ENCODE measurements around the gene AAK1.
"Not testable (repeated sequence)": the region's sequence is repeated elsewhere in the genome, so short reads cannot be mapped to it uniquely, and the experiment has no call there.

AAK1 gene

DNA sequence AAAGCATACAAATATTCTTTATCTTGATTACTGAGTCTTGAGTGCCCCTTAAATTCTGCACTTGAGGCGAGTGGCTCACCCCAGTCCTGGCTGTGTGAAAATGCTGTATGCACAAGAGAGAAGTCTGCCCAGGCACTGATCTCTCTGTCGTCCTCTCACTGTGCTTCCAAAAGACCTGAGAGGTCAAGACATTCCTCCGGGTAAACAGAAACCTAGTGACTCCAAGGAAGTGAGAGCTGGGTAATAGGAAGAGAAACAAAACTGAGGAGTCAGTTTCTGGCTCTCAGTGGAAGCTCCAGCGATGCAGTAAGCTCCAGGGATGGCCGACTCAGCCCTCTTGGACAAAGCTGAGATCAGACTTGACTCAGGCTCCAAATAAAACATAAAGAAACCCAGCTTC, 70.9 kb downstream of the AAK1 start:
- no peak for DNase-seq (ENCODE audit: low spot score)

GRCh38 chr2:69571189-69571588, 72.3 kb downstream of the AAK1 start:
- DNase-seq (ENCODE audit: low spot score) = no peak

GRCh38 chr2:69570474-69570873, 73.1 kb downstream of the AAK1 start:
- DNase-seq (ENCODE audit: low spot score) = no peak

DNA sequence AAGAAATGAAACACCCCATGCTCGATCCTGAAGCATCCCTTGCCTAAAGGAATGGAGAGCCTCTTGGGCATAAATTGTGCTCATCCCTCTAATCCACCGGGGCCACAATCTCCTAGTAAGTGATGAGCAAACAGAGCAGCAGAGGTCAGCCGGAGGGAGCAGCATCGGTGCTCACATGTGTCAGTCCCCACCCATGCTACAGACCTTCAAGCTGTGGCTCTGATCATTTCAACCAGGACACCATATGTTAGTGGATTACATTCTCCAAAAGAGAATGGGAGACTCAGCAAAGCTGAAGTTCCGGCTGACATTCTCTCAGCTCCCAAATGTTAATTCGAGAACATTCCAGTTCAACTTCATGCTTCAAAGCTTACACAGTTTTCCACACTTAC, 75.6 kb downstream of the AAK1 start:
- no peak for DNase-seq (ENCODE audit: low spot score)

- DNase-seq (ENCODE audit: low spot score) = no peak
Observed at GRCh38 chr2:69567157-69567908, 76.2 kb downstream of the AAK1 start.

DNA sequence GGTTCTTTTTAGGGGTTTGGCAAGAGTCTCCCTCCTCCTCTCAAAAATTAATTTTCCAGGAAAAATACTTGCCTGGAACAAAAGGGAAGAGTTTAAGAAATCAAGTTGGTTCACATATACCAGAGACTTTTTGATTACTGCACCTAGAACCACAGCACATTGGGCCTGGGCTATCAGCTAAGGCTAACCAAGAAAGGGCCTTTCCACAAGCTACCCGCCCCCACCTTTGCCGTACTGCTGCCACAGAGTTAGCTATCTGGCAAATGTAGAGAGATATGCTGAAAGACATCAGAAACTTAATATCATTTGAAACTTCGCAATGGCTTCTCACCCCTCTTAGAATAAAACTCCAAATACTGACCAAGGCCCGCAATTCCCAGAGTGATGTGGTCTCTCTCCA, 76.9 kb downstream of the AAK1 start:
- no peak for DNase-seq (ENCODE audit: low spot score)

GRCh38 chr2:69565431-69565839, 78.1 kb downstream of the AAK1 start:
- DNase-seq (ENCODE audit: low spot score) = peak; percentile 83

- DNase-seq (ENCODE audit: low spot score) = no peak
Observed at GRCh38 chr2:69564604-69565003, 78.9 kb downstream of the AAK1 start.

- DNase-seq (ENCODE audit: low spot score) = no peak
Observed at GRCh38 chr2:69563021-69563420, 80.5 kb downstream of the AAK1 start.

- DNase-seq (ENCODE audit: low spot score) = no peak
Observed at GRCh38 chr2:69561101-69561500, 82.4 kb downstream of the AAK1 start.

DNA sequence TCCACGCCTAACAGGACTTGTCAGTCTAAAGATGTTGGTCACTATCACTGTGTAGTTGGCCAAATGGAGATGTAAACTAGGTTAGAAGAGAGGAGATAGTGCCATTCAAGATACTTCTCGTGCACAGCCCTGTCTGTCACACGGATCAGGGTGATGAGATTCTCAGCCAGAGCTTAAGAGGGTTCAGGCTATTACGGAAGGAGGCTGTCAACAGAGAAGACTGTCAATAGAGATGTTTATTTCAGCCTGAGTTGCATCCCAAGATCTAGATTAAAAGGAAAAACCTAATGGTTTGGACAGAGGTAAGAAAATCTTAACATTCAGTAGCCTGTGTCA, 83.4 kb downstream of the AAK1 start:
- DNase-seq (ENCODE audit: low spot score) = no peak

- DNase-seq (ENCODE audit: low spot score) = peak; percentile 76
Observed at GRCh38 chr2:69559442-69560146, 83.9 kb downstream of the AAK1 start.

DNA sequence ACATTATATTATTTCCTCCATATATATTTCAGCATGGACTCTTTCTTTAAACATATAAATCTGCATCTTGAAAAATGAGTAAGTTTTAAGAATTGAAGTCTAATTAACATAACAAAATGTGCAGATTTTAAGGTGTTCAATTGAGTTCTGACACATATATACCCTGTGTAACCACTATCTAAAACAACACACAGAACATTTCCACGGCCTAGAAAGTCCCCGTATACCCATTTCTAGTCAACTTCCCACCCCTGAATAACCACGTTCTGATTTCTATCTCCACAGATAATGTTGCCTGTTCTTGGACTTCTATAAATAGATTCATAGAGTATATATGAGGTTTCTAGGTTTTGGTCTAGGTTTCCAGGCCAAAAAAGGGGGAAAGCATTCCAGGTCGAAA, 87.5 kb downstream of the AAK1 start:
- no peak for DNase-seq (ENCODE audit: low spot score)

DNA sequence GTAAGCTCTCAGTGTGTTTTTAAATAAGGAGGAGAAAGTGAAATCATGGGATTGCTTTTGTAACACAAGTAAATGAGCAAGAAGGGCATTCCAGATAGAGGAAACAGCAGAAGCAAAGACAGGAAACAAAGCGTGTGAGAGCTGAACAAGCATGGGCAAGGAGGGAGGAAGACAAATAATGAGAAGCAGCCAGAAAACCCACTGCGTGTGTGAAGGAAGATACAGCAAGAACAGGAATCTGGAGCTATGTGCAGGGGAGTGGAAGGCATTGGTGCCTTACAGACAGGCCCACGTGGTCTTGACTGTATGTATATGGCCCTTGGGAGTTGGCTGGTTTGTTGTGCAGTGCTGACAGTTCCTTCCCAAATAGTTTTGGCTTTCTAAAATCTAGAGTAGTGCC, 88.6 kb downstream of the AAK1 start:
- no peak for DNase-seq (ENCODE audit: low spot score)

GRCh38 chr2:69554568-69554967, 89.0 kb downstream of the AAK1 start:
- DNase-seq (ENCODE audit: low spot score) = no peak

GRCh38 chr2:69553991-69554390, 89.5 kb downstream of the AAK1 start:
- no peak for DNase-seq (ENCODE audit: low spot score)

- not testable (repeated sequence) for DNase-seq (ENCODE audit: low spot score)
Observed at GRCh38 chr2:69550511-69550910, 93.0 kb downstream of the AAK1 start.

- no peak for DNase-seq (ENCODE audit: low spot score)
Observed at GRCh38 chr2:69549421-69549820, 94.1 kb downstream of the AAK1 start.

DNA sequence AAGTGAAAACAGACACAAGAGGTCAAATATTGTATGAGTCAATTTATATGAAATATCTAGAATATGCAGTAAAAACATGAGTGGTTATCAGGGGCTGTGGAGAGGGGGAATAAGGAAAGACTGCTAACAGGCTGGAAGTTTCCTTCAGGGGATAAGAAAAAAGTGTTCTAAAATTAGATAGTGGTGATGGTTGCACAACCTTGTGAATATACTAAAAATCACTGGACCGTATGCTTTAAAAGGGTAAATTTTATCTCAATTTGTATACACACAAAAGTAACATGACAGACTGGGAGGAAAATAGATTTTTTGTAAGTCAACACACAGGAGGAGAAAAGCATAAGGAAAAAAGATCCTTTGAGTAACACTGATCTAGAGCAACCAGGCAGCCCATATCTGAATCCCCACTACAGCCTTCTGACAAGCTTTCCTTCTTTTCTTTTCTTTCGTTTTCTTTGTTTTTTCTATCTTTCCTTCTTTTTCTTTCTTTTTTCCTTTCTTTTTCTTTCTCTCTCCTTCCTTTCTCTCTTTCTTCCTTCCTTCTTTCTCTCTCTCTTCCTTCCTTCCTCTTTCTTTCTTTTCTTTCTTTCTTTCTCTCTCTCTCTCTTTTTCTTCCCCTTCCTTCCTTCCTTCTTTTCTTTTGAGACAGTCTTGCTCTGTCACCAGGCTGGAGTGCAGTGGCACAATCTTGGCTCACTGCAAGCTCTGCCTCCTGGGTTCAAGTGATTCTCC, 95.4 kb downstream of the AAK1 start:
- DNase-seq (ENCODE audit: low spot score) = no peak

DNA sequence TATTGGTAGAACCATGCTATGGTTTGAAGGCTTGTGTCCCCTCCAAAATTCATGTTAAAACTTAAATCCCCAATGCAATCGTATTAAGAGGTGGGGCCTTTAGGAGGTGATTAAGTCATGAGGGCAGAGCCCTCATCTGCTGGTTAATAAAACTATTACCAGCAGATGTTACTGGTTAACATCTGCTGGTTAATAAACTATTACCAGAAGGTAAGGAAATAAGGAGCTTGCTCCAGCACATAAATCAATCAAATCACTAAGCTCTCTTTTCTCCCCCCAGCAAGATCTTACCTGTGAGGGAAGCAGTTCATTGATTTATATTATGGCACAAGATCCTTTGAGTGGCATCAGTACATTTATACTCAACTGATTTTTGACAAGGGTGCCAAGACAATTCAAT, 96.9 kb downstream of the AAK1 start:
- DNase-seq (ENCODE audit: low spot score) = no peak

GRCh38 chr2:69545477-69545932, 98.0 kb downstream of the AAK1 start:
- no peak for DNase-seq (ENCODE audit: low spot score)

GRCh38 chr2:69544951-69545350, 98.6 kb downstream of the AAK1 start:
- DNase-seq (ENCODE audit: low spot score) = no peak

- no peak for DNase-seq (ENCODE audit: low spot score)
Observed at GRCh38 chr2:69539549-69539908, 104.0 kb downstream of the AAK1 start.
